ENCODE data around the gene DUX4. TPM values are rescaled to one million over a fixed set of nuclear protein-coding genes. Genes with fewer than 3 reads are reported as not detected.
"Not testable (repeated sequence)": the region's sequence is repeated elsewhere in the genome, so short reads cannot be mapped to it uniquely, and the experiment has no call there.

DUX4 gene
- not detected in 2 replicates for total RNA-seq (2014; rRNA removed; shearing (Covaris generic); ENCODE audit: low replicate concordance)

- in situ Hi-C loops (cut with HindIII; ENCODE audit: low pct_unique_long_range_greater_than_20kb, low sequenced_read_pairs) = not testable (repeated sequence)
Observed at GRCh38 chr4:190173428-190173827, at the start of gene DUX4. TSS of gene DUX4 (plus strand) at chr4:190173774. CDS start at chr4:190173774, 0 bp downstream.

DNA sequence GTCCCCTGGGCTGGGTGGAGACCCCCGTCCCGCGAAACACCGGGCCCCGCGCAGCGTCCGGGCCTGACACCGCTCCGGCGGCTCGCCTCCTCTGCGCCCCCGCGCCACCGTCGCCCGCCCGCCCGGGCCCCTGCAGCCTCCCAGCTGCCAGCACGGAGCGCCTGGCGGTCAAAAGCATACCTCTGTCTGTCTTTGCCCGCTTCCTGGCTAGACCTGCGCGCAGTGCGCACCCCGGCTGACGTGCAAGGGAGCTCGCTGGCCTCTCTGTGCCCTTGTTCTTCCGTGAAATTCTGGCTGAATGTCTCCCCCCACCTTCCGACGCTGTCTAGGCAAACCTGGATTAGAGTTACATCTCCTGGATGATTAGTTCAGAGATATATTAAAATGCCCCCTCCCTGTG is 1.9 kb downstream of the DUX4 start:
- in situ Hi-C loops (cut with HindIII; ENCODE audit: low pct_unique_long_range_greater_than_20kb, low sequenced_read_pairs); DNase-seq (ENCODE audit: low read depth): not testable (repeated sequence)

More at GRCh38 chr4:190173428-190173827, at the start of gene DUX4:
- not testable (repeated sequence) for DNase-seq (ENCODE audit: low read depth)

- in situ Hi-C loops (cut with HindIII; ENCODE audit: low pct_unique_long_range_greater_than_20kb, low sequenced_read_pairs); DNase-seq (ENCODE audit: low read depth): not testable (repeated sequence)
Observed at GRCh38 chr4:190177727-190178605, 4.4 kb downstream of the DUX4 start.

- DNase-seq (ENCODE audit: low read depth); in situ Hi-C loops (cut with HindIII; ENCODE audit: low pct_unique_long_range_greater_than_20kb, low sequenced_read_pairs): not testable (repeated sequence)
Observed at GRCh38 chr4:190178606-190178990, 5.0 kb downstream of the DUX4 start.

DNA sequence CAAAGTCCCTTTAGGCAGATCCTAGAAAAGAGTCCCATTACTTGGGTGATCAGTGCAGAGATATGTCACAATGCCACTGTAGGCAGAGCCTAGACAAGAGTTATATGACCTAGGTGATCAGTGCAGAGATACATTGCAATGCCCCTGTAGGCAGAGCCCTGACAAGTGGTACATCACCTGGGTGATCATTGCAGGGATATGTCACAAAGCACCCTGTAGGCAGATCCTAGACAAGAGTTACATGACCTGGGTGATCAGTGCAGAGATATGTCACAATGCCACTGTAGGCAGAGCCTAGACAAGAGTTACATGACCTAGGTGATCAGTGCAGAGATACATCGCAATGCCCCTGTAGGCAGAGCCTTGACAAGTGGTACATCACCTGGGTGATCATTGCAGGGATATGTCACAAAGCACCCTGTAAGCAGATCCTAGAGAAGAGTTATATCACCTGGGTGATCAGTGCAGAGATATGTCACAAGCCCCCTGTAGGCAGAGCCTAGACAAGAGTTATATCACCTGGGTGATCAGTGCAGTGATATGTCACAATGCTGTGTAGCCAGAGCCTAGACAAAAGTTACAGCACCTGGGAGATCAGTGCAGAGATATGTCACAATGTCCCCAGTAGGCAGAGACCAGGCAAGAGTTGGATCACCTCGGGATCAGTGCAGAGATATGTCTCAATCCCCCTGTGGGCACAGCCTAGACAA is 5.6 kb downstream of the DUX4 start:
- in situ Hi-C loops (cut with HindIII; ENCODE audit: low pct_unique_long_range_greater_than_20kb, low sequenced_read_pairs); DNase-seq (ENCODE audit: low read depth): not testable (repeated sequence)

DNA sequence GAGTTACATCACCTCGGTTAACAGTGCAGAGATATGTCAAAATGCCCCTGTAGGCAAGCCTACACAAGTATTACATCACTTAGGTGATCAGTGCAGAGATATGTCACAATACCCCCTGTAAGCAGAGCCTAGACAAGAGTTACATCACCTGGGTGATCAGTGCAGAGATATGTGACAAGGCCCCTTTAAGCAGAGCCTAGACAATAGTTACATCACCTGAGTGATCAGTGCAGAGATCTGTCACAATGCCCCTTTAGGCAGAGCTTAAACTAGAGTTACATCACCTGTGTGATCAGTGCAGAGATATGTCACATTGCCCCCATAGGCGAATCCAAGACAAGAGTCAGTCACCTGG is 6.1 kb downstream of the DUX4 start:
- in situ Hi-C loops (cut with HindIII; ENCODE audit: low pct_unique_long_range_greater_than_20kb, low sequenced_read_pairs); DNase-seq (ENCODE audit: low read depth): not testable (repeated sequence)

GRCh38 chr4:190180947-190181346 is 7.4 kb downstream of the DUX4 start:
- in situ Hi-C loops (cut with HindIII; ENCODE audit: low pct_unique_long_range_greater_than_20kb, low sequenced_read_pairs); DNase-seq (ENCODE audit: low read depth): not testable (repeated sequence)

GRCh38 chr4:190181481-190182100 is 8.0 kb downstream of the DUX4 start:
- DNase-seq (ENCODE audit: low read depth); in situ Hi-C loops (cut with HindIII; ENCODE audit: low pct_unique_long_range_greater_than_20kb, low sequenced_read_pairs): not testable (repeated sequence)

- in situ Hi-C loops (cut with HindIII; ENCODE audit: low pct_unique_long_range_greater_than_20kb, low sequenced_read_pairs); DNase-seq (ENCODE audit: low read depth): not testable (repeated sequence)
Observed at GRCh38 chr4:190203510-190203909, 29.9 kb downstream of the DUX4 start.

Other genes starting within 250 kb of the DUX4 start
- 24.8 and 25.9 TPM in 2 replicates for gene FRG1, start 232.9 kb upstream of the DUX4 start, total RNA-seq (2014; rRNA removed; shearing (Covaris generic); ENCODE audit: low replicate concordance)
- not detected in 2 replicates for gene FRG2, start 146.5 kb upstream of the DUX4 start, total RNA-seq (2014; rRNA removed; shearing (Covaris generic); ENCODE audit: low replicate concordance)
- not detected in 2 replicates for gene DBET, start 109.3 kb upstream of the DUX4 start, total RNA-seq (2014; rRNA removed; shearing (Covaris generic); ENCODE audit: low replicate concordance)